GM19395 (cell line): ENCODE measurements around the gene PPP1R26.
"Not testable (repeated sequence)": the region's sequence is repeated elsewhere in the genome, so short reads cannot be mapped to it uniquely, and the experiment has no call there.

Experiments used
- ATAC-seq: cut with Tn5 transposase; IDR thresholded peaks from one replicate; pipeline ENCODE4 v1.9.1; 2021; ENCODE audit warnings: mild to moderate bottlenecking, moderate library complexity; ENCODE audit not compliant: unreplicated experiment

Gene PPP1R26

DNA sequence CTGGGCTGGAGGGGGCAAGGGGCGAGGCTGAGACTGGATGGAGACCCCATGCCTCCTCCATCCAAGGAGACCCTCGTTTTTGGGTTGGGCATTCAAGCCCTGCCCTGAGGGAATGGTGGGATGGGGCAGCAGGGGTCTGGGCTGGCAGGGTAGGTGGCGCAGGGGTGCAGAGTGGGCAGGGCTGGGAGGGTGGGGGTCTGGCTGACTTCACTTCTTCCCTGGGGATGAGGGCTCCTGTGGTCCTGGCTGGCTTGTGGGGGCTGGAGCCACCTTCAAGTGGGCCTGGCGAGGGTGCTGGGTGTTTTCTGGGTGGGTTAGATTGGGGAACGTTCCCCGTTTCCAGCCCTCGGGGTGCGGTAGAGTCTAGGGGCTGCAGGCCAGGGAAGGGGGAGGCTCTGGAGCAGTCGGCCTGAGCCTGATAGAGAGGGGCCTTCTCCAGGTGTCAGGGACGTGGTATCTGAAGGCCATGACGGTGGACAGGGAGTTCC, 42.1 kb downstream of the PPP1R26 start:
- no peak for ATAC-seq

DNA sequence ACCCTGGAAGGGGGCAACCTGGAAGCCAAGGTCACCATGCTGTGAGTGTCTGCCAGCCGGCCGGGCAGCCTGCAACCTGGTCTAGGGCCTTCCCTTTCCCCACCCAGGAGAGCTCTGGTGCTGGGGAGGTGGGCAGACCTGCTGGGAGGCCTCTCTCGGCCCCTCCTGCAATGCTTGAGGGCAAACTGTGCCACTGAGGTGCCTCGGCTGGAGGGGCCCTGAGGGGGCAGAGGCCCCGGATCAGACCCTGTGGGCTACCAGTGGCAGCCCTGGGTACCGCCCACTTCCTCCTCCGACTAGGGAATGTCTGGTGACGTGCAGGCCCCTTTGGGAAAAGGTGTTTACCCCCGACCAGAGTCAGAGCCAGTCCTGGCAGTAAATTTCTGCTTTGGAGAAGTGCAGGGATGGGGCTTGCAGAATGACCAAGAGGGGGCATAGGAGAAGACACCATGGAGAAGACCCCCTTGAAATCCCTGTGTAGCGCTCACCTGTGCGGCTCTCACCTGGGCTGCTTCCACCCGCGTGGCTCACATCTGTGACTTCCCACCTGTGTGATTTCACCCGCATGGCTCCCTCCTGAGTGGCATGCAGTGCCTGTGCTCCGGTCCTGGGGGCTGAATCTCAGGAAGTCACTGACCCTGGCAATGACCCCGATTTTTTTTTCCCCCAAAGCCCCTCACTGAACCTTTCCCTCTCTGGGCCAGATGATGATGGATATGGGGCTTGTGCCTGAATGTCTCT, 42.7 kb downstream of the PPP1R26 start:
- ATAC-seq, result no peak

DNA sequence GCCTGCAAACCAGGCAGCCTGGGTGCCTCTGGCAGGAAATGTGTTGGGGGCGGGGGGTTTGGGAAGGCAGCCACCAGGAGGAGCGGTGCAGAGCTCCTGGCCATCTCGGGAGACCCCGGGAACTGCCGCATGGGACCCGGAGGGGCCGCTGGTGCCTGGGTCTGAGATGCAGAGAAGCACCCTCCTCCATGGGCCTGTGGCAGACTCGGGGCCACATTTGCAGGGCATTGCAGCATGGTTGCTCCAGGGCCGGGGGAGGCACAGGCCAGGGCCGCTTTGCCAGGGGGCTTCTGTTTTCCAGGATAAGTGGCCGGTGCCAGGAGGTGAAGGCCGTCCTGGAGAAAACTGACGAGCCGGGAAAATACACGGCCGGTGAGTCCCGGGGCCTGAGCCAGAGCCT, 43.3 kb downstream of the PPP1R26 start:
- ATAC-seq, result no peak

- ATAC-seq, result no peak
Measured at GRCh38 chr9:135523521-135524129, 44.0 kb downstream of the PPP1R26 start.

GRCh38 chr9:135524130-135524861, 44.7 kb downstream of the PPP1R26 start:
- ATAC-seq, result no peak

DNA sequence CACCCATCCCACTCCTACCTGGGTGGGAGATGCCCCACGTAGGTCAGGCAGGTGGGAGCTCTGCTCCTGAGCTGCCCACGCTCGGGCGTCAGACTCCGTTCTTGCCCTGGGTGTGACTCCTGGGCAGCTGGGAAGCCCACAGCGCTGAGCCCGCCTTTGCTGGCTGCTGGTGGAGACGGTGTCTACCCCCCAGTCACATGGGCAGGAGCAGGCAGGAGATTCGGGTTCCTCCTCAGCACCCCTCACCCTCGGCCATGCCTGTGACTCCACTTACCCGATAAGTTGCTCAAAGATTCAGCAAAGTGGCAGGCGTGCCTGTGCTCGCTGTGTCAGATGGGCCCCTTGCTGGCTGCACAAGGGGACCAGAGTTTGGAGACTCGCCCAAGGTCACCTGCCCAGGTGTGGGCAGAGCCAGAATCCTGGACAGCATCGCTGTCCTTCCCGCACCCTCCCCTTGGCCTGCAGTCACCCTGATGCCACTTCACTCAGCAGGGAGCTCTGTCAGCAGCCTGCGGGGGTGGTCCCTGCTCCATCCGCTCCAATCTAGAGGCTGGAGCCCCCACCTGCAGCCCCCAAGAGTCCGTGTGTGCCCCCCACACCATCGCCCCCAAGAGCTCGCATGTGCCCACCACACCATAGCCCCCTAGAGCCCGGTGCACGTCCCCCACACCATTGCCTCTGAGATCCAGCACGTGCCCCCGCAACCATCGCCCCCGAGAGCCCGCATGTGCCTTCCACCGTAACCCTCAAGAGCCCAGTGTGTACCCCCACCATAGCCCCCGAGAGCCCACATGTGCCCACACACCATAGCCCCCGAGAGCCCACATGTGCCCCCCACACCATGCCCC, 45.9 kb downstream of the PPP1R26 start:
- ATAC-seq, result no peak

- ATAC-seq, result no peak
Measured at GRCh38 chr9:135526089-135526729, 46.6 kb downstream of the PPP1R26 start.

GRCh38 chr9:135526730-135527571, 47.4 kb downstream of the PPP1R26 start:
- ATAC-seq, result no peak

- ATAC-seq, result not testable (repeated sequence)
Measured at GRCh38 chr9:135528842-135529435, 49.4 kb downstream of the PPP1R26 start.

DNA sequence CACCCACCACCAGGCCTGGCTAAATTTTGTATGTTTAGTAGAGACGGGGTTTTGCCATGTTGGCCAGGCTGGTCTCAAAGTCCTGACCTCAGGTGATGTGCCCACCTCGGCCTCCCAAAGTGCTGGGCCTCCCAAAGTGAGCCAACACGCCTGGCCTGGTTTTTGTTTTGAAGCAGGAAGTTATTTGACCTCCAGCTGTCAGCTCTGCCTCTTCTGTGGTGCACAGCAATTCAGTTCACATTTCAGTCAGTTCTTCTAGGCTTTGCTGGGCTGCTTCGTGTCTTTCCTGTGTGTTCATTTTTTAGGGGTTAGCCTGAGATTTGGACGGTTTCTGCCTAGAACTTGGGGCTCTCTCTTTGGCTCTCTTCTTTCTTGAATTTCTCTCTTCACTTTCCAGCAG, 50.6 kb downstream of the PPP1R26 start:
- no peak for ATAC-seq

DNA sequence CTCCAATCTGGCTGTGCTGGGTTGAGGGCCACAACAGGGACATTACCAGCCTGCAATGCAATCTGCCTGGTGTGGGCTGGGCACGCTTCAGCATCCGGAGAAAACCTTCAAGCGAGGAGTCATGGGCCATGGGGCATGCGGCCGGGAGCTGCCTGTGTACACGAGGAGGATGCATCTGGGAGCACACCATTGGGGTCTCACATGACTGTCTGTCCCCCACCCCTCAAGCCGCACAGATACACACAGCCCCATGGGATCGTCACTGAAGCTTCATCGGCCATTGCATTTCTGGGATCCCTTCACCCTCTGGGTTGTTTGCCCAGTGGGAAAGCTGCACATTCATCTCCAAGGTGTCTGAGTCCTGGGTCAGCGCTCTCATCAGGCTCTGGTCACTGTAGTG, 51.5 kb downstream of the PPP1R26 start:
- ATAC-seq, result no peak

DNA sequence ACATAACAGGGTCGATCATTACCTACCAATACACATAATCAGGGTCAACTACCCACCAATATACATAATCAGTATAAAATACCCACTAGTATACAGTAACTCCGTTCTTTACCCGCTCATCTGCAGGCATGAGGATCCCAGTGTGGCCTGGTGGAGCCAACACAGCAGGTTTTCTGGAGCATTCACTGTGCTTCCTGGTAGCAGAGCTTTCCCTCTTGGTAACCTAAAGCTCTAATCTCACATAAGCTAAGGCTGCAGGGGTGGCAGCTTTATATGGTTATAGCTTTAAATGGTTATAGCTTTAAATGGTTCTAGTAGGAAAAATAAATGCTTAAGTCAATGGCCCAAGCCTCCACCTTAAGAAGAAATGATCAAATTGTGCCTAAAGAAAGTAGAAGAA, 53.5 kb downstream of the PPP1R26 start:
- no peak for ATAC-seq

DNA sequence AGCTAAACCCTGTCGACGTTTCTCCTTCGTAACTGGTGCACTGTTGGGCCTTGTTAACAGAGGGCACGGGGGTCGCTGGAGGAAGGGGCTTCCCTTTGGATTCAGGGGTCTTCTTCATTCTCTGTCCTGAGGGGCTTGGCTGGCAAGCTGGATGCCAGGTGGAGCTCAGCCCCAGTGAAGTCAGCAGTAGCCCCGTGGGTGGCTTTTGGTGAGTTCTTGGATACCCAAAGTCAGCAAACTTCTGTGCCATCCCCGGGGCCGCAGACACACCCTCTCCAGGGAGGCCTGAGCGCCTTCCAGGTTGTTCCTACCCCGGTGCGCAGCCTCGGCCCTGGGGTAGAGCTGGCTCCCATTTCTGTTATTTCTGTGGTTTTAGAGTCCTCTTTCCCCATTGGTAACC, 54.1 kb downstream of the PPP1R26 start:
- ATAC-seq, result no peak

DNA sequence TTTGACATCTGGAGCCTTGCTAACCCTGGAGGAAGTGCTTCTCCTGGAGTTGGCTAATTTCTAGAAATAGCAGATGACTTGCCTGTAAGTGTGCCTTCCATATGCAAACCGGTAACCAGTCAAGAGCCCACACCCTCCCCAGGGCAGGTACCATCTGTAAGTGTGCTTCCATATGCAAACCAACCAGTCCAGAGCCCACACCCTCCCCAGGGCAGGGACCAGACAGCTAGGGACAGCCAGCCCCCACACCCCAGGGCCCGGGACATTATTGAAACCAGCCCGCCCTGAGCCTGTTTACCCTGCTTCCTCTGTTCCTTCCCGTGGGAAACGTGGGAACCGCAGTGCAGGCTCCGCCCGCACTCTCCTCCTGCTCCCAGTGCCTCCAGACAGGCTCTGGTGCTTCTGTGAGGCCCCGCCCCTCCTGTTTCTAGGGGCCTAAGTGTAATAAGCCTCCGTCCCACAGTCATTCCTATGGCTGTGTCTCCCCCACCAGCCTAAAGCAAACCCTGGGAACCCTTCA, 54.7 kb downstream of the PPP1R26 start:
- not testable (repeated sequence) for ATAC-seq

GRCh38 chr9:135534826-135535225, 55.2 kb downstream of the PPP1R26 start:
- not testable (repeated sequence) for ATAC-seq

DNA sequence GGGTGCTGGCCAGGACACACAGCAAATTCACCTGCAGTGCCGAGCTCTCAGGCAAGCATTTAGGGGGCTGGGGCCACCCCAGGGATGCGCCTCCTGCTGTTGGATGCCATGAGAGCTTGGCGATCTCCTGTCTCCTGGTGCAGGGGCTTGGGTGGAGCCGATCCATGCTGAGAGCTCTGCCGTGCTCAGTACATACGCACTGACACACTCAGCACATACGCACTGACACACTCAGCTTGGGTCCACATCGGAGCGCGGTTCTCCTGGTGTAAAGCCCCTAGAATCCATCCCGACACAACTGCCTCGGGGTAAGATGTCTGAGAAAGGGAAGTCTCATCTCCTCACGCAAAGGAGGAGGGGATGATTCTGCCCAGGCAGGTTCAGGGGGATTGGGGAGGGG, 56.0 kb downstream of the PPP1R26 start:
- ATAC-seq, result not testable (repeated sequence)

GRCh38 chr9:135536216-135536615, 56.6 kb downstream of the PPP1R26 start:
- no peak for ATAC-seq
